Neural progenitor cell (in vitro differentiated cells): ENCODE results near the gene PPM1H. TPM values are rescaled to one million over a fixed set of nuclear protein-coding genes. Genes with fewer than 3 reads are reported as not detected.

Experiments used
- DNase-seq: peaks from one replicate; pipeline ENCODE4 v3.0.0-alpha.2; 2016; ENCODE audit warnings: low spot score
- H2AFZ ChIP-seq: fragments of 200-600 bp; sonication (generic); replicated peaks from 2 replicates; pipeline ENCODE4 v1.6.1; 2016; ENCODE audit warnings: antibody characterized with exemption
- H3F3A ChIP-seq: fragments of 200-600 bp; sonication (generic); 2 replicates; pipeline ENCODE4 v1.6.1; 2016; ENCODE audit warnings: antibody characterized with exemption, low read depth
- H3K27ac ChIP-seq: fragments of 200-600 bp; sonication (generic); 2 replicates; pipeline ENCODE4 v1.5.1; 2016; ENCODE audit warnings: mild to moderate bottlenecking
- H3K27me3 ChIP-seq: fragments of 200-600 bp; sonication (generic); 2 replicates; pipeline ENCODE4 v1.6.1; 2016; ENCODE audit warnings: mild to moderate bottlenecking, moderate library complexity
- H3K36me3 ChIP-seq: fragments of 200-600 bp; sonication (generic); 2 replicates; pipeline ENCODE4 v1.5.1; 2016
- H3K4me1 ChIP-seq: fragments of 200-600 bp; sonication (generic); 2 replicates; pipeline ENCODE4 v1.6.1; 2016; ENCODE audit warnings: mixed run types
- H3K4me2 ChIP-seq: fragments of 200-600 bp; sonication (generic); 2 replicates; pipeline ENCODE4 v1.6.1; 2016
- H3K4me3 ChIP-seq: fragments of 200-600 bp; sonication (generic); 2 replicates; pipeline ENCODE4 v1.5.1; 2016
- H3K79me2 ChIP-seq: fragments of 200-600 bp; sonication (generic); 2 replicates; pipeline ENCODE4 v1.6.1; 2016; ENCODE audit warnings: low read depth
- H3K9ac ChIP-seq: fragments of 200-600 bp; sonication (generic); 2 replicates; pipeline ENCODE4 v1.6.1; 2016
- H3K9me3 ChIP-seq: fragments of 200-600 bp; sonication (generic); 2 replicates; pipeline ENCODE4 v1.5.1; 2016; ENCODE audit warnings: low read depth
- H4K20me1 ChIP-seq: fragments of 200-600 bp; sonication (generic); 2 replicates; pipeline ENCODE4 v1.6.1; 2016; ENCODE audit warnings: low read depth
- H3K27ac Mint-ChIP-seq: 3 replicates; pipeline ENCODE4 v1.8.0; 2021; ENCODE audit warnings: mixed read lengths
- H3K27me3 Mint-ChIP-seq: 2 replicates; pipeline ENCODE4 v1.8.0; 2022; ENCODE audit warnings: low read depth, mild to moderate bottlenecking, inconsistent platforms, moderate library complexity, mixed read lengths; ENCODE audit not compliant: insufficient read depth
- H3K36me3 Mint-ChIP-seq: 3 replicates; pipeline ENCODE4 v1.8.0; 2021; ENCODE audit warnings: mixed read lengths
- H3K4me1 Mint-ChIP-seq: 3 replicates; pipeline ENCODE4 v1.8.0; 2021; ENCODE audit warnings: mixed read lengths
- H3K4me3 Mint-ChIP-seq: 3 replicates; pipeline ENCODE4 v1.8.0; 2021; ENCODE audit warnings: mild to moderate bottlenecking, moderate library complexity, mixed read lengths
- H3K9me3 Mint-ChIP-seq: 3 replicates; pipeline ENCODE4 v1.8.0; 2020; ENCODE audit warnings: mixed read lengths
- CTCF ChIP-seq: fragments of 200-600 bp; sonication (generic); IDR thresholded peaks from 2 replicates; pipeline ENCODE4 v1.5.1; 2017; ENCODE audit warnings: antibody characterized with exemption, mild to moderate bottlenecking
- EZH2 ChIP-seq: fragments of 200-600 bp; sonication (generic); IDR thresholded peaks from 2 replicates; pipeline ENCODE4 v1.6.1; 2017; ENCODE audit warnings: antibody characterized with exemption, mild to moderate bottlenecking, moderate library complexity
- EZH2phosphoT487 ChIP-seq: fragments of 200-600 bp; sonication (generic); IDR thresholded peaks from 2 replicates; pipeline ENCODE4 v1.6.1; 2017; ENCODE audit warnings: antibody characterized with exemption
- total RNA-seq: library from RNA; depleted of rRNA; stranded (reverse); fragments of >200 nt; gene quantifications from 2 replicates; pipeline ENCODE4 v1.2.3, GENCODE V29; 2015; ENCODE audit warnings: low replicate concordance

Gene PPM1H
- total RNA-seq, 1 donor from 2014 or later, result 4.6 TPM

- no peak for DNase-seq
- H3K36me3 Mint-ChIP-seq, result peaks cover 31% of the 10 kb centered on the region
- TF ChIP-seq EZH2 (no peak), EZH2phosphoT487 (no peak), CTCF (no peak)
- Histone ChIP-seq H3K4me1 (peaks cover 40% of the 10 kb centered on the region), H3K4me2 (no peak overlapping the region), H3K9ac (no peak overlapping the region), H3K4me3 (no peak overlapping the region), H2AFZ (no peak overlapping the region), H3K9me3 (no peaks in the 10 kb centered on the region), H3K79me2 (no peaks in the 10 kb centered on the region), H3F3A (peaks cover 7% of the 10 kb centered on the region), H4K20me1 (no peaks in the 10 kb centered on the region), H3K27me3 (no peaks in the 10 kb centered on the region), H3K36me3 (no peaks in the 10 kb centered on the region), H3K27ac (no peak overlapping the region)
- H3K9me3 Mint-ChIP-seq, result peaks cover 14% of the 10 kb centered on the region
- peaks cover 4% of the 10 kb centered on the region for H3K27me3 Mint-ChIP-seq
- no peak overlapping the region for H3K4me3 Mint-ChIP-seq
- H3K4me1 Mint-ChIP-seq, result peaks cover 47% of the 10 kb centered on the region
- H3K27ac Mint-ChIP-seq, result no peak overlapping the region
These were observed 291.5 kb downstream of the PPM1H start for GRCh38 chr12:62643486-62643885.

GRCh38 chr12:62642486-62642885 lies 292.5 kb downstream of the PPM1H start:
- Mint-ChIP-seq H3K36me3 (peaks cover 22% of the 10 kb centered on the region), H3K4me1 (peaks cover 45% of the 10 kb centered on the region), H3K4me3 (no peak overlapping the region), H3K27ac (no peak overlapping the region), H3K9me3 (peaks cover 8% of the 10 kb centered on the region), H3K27me3 (peaks cover 2% of the 10 kb centered on the region)
- Histone ChIP-seq H3K4me3 (no peak overlapping the region), H3F3A (peaks cover 7% of the 10 kb centered on the region), H3K27me3 (no peaks in the 10 kb centered on the region), H2AFZ (no peak overlapping the region), H3K4me2 (no peak overlapping the region), H3K9me3 (no peaks in the 10 kb centered on the region), H3K9ac (no peak overlapping the region), H3K79me2 (no peaks in the 10 kb centered on the region), H3K27ac (no peak overlapping the region), H4K20me1 (no peaks in the 10 kb centered on the region), H3K36me3 (no peaks in the 10 kb centered on the region), H3K4me1 (peaks cover 40% of the 10 kb centered on the region)
- no peak for DNase-seq
- TF ChIP-seq EZH2 (no peak), EZH2phosphoT487 (no peak), CTCF (no peak)

- no peak for DNase-seq
- H3K27me3 Mint-ChIP-seq, result peaks cover 2% of the 10 kb centered on the region
- peak overlapping the region; percentile 21 for H3K27ac Mint-ChIP-seq
- Histone ChIP-seq H2AFZ (peak overlapping the region; percentile 63), H3K27me3 (no peaks in the 10 kb centered on the region), H3K79me2 (no peaks in the 10 kb centered on the region), H3K36me3 (no peaks in the 10 kb centered on the region), H3F3A (peaks cover 7% of the 10 kb centered on the region), H3K4me3 (no peak overlapping the region), H3K4me2 (no peak overlapping the region), H3K4me1 (peaks cover 42% of the 10 kb centered on the region), H3K9ac (no peak overlapping the region), H4K20me1 (no peaks in the 10 kb centered on the region), H3K27ac (no peak overlapping the region), H3K9me3 (no peaks in the 10 kb centered on the region)
- TF ChIP-seq EZH2 (no peak), CTCF (no peak), EZH2phosphoT487 (no peak)
- H3K4me1 Mint-ChIP-seq, result peaks cover 33% of the 10 kb centered on the region
- H3K36me3 Mint-ChIP-seq, result peaks cover 9% of the 10 kb centered on the region
- no peak overlapping the region for H3K4me3 Mint-ChIP-seq
- peaks cover 2% of the 10 kb centered on the region for H3K9me3 Mint-ChIP-seq
These were observed 294.0 kb downstream of the PPM1H start for GRCh38 chr12:62640910-62641448.
